H1 (cell line): ENCODE data around the gene ACVR2A. TPM values are rescaled to one million over a fixed set of nuclear protein-coding genes. Genes with fewer than 3 reads are reported as not detected.
A peak's percentile ranks its signal among the peaks of the same experiment; 100 is the strongest.

Experiments
- CTCF ChIA-PET: fragments of 300-600 bp; sonication (Branson Sonifier 250); formaldehyde crosslinking; loops from one replicate; lab custom pipeline; 2021; ENCODE audit not compliant: partially characterized antibody; lab: Charles Lee
- POLR2A ChIA-PET: fragments of 300-600 bp; sonication (Branson Sonifier 250); formaldehyde crosslinking; loops from one replicate; lab custom pipeline; 2021; ENCODE audit warnings: inconsistent platforms; ENCODE audit not compliant: partially characterized antibody; lab: Charles Lee
- DNase-seq, 2 experiments: peaks; one replicate each; pipeline versions ENCODE4 v3.0.0 to v3.0.0-alpha.2; 2010 to 2022; ENCODE audit warnings: low spot score in 2 of 2, low read depth in 1 of 2, mixed read lengths in 1 of 2
- FAIRE-seq: peaks from 2 replicates; lab custom pipeline; 2011; peaks lifted over from hg19 to GRCh38; lab: Jason Lieb, UNC
- H2AFZ ChIP-seq: 2 replicates; pipeline ENCODE4 v1.8.1; 2012; ENCODE audit warnings: low read length, inconsistent platforms
- H2AK5ac ChIP-seq: 2 replicates; pipeline ENCODE4 v1.6.1; 2013; ENCODE audit warnings: low read depth, low read length
- H2BK120ac ChIP-seq: replicated peaks from 2 replicates; pipeline ENCODE3; 2013; ENCODE audit warnings: low read depth, low read length, inconsistent platforms
- H2BK12ac ChIP-seq: 2 replicates; pipeline ENCODE4 v1.6.1; 2013; ENCODE audit warnings: low read depth, low read length
- H2BK15ac ChIP-seq: 2 replicates; pipeline ENCODE4 v1.6.1; 2013; ENCODE audit warnings: low read length
- H2BK20ac ChIP-seq: 2 replicates; pipeline ENCODE4 v1.6.1; 2013; ENCODE audit warnings: low read length
- H2BK5ac ChIP-seq: 2 replicates; pipeline ENCODE4 v1.6.1; 2013; ENCODE audit warnings: low read depth, low read length
- H3K14ac ChIP-seq: 2 replicates; pipeline ENCODE4 v1.6.1; 2013; ENCODE audit warnings: inconsistent platforms; ENCODE audit not compliant: insufficient read length
- H3K18ac ChIP-seq: 2 replicates; pipeline ENCODE4 v1.6.1; 2013; ENCODE audit warnings: low read length; ENCODE audit errors: extremely low read depth
- H3K23ac ChIP-seq: 2 replicates; pipeline ENCODE4 v1.6.1; 2013; ENCODE audit warnings: inconsistent platforms; ENCODE audit not compliant: insufficient read length
- H3K23me2 ChIP-seq: 2 replicates; pipeline ENCODE4 v1.6.1; 2013; ENCODE audit warnings: low read depth, low read length
- H3K27ac ChIP-seq: 2 replicates; pipeline ENCODE4 v1.6.1; 2011; ENCODE audit warnings: low read depth, low read length, inconsistent platforms
- H3K27me3 ChIP-seq, 4 experiments: replicated peaks in 1 of 4; 1 replicate in 1 of 4; 2 replicates in 3 of 4; pipeline versions ENCODE4 v1.6.1 to v1.8.1; 2011 to 2013; ENCODE audit warnings: low read length in 3 of 4, mild to moderate bottlenecking in 3 of 4, inconsistent platforms in 2 of 4, mixed read lengths in 2 of 4, moderate library complexity in 1 of 4; ENCODE audit not compliant: control insufficient read depth in 3 of 4, insufficient read depth in 3 of 4; ENCODE audit errors: extremely low read depth in 1 of 4
- H3K36me3 ChIP-seq, 4 experiments: 2 replicates each; pipeline versions ENCODE4 v1.6.1 to v1.8.1; 2011 to 2013; ENCODE audit warnings: mild to moderate bottlenecking in 4 of 4, low read length in 3 of 4, moderate library complexity in 2 of 4, control low read depth in 1 of 4, inconsistent platforms in 1 of 4; ENCODE audit not compliant: insufficient read depth in 4 of 4, control insufficient read depth in 2 of 4
- H3K4ac ChIP-seq: replicated peaks from 2 replicates; pipeline ENCODE3; 2013; ENCODE audit warnings: low read length, low read depth, mixed read lengths, inconsistent platforms; ENCODE audit not compliant: insufficient read length
- H3K4me1 ChIP-seq, 4 experiments: replicated peaks in 1 of 4; 1 replicate in 1 of 4; 2 replicates in 3 of 4; pipeline versions ENCODE4 v1.6.1 to v1.8.1; 2011 to 2013; ENCODE audit warnings: low read length in 3 of 4, inconsistent platforms in 2 of 4, mixed read lengths in 1 of 4; ENCODE audit not compliant: insufficient read depth in 4 of 4, control insufficient read depth in 3 of 4
- H3K4me2 ChIP-seq, 2 experiments: 2 replicates each; pipeline versions ENCODE4 v1.6.1 to v1.8.1; 2011 to 2013; ENCODE audit warnings: low read depth in 2 of 2, low read length in 2 of 2, control low read depth in 1 of 2, inconsistent platforms in 1 of 2, mild to moderate bottlenecking in 1 of 2; ENCODE audit not compliant: insufficient read depth in 1 of 2
- H3K4me3 ChIP-seq, 4 experiments: fragments of 200-600, 300-600 bp in 1 of 4; sonication (generic), shearing (Covaris generic), sonication (Bioruptor Twin) in 1 of 4; 2 replicates each; pipeline versions ENCODE4 v1.5.1 to v1.8.1; 2011 to 2016; ENCODE audit warnings: low read length in 4 of 4, low read depth in 3 of 4, control low read depth in 2 of 4, inconsistent platforms in 2 of 4, mild to moderate bottlenecking in 2 of 4, mixed read lengths in 1 of 4, moderate library complexity in 1 of 4; ENCODE audit not compliant: insufficient read depth in 2 of 4; ENCODE audit errors: extremely low read depth in 1 of 4
- H3K56ac ChIP-seq: replicated peaks from 2 replicates; pipeline ENCODE3; 2013; ENCODE audit warnings: low read depth, mild to moderate bottlenecking, mixed read lengths, low read length, inconsistent platforms; ENCODE audit not compliant: insufficient read length
- H3K79me1 ChIP-seq: 2 replicates; pipeline ENCODE4 v1.6.1; 2013; ENCODE audit warnings: low read depth, low read length, control low read depth
- H3K79me2 ChIP-seq, 2 experiments: 2 replicates each; pipeline versions ENCODE4 v1.6.1 to v1.8.1; 2012 to 2013; ENCODE audit warnings: low read length in 2 of 2, mild to moderate bottlenecking in 2 of 2, inconsistent platforms in 1 of 2; ENCODE audit not compliant: insufficient read depth in 2 of 2, control insufficient read depth in 1 of 2
- H3K9ac ChIP-seq, 4 experiments: replicated peaks in 1 of 4; 1 replicate in 1 of 4; 2 replicates in 3 of 4; pipeline versions ENCODE4 v1.6.1 to v1.8.1; 2011 to 2013; ENCODE audit warnings: low read depth in 3 of 4, low read length in 3 of 4, control low read depth in 2 of 4, mild to moderate bottlenecking in 2 of 4, moderate library complexity in 2 of 4, inconsistent platforms in 1 of 4; ENCODE audit errors: extremely low read depth in 1 of 4
- H3K9me3 ChIP-seq, 2 experiments: 2 replicates each; pipeline versions ENCODE4 v1.6.1 to v1.8.1; 2012 to 2013; ENCODE audit warnings: mild to moderate bottlenecking in 2 of 2, moderate library complexity in 2 of 2, control low read depth in 1 of 2, inconsistent platforms in 1 of 2, low read depth in 1 of 2, low read length in 1 of 2, mixed read lengths in 1 of 2; ENCODE audit not compliant: insufficient read depth in 2 of 2
- H4K20me1 ChIP-seq, 2 experiments: replicated peaks in 1 of 2; 2 replicates each; pipeline versions ENCODE3 to v1.8.1; 2011 to 2013; ENCODE audit warnings: inconsistent platforms in 2 of 2, low read length in 2 of 2, mild to moderate bottlenecking in 1 of 2; ENCODE audit not compliant: insufficient read depth in 2 of 2, control insufficient read depth in 1 of 2
- H4K5ac ChIP-seq: 2 replicates; pipeline ENCODE4 v1.6.1; 2013; ENCODE audit warnings: low read length, low read depth, mixed read lengths, inconsistent platforms; ENCODE audit not compliant: insufficient read length
- H4K8ac ChIP-seq: 2 replicates; pipeline ENCODE4 v1.8.0; 2013; ENCODE audit warnings: mild to moderate bottlenecking, moderate library complexity, low read length, inconsistent platforms; ENCODE audit not compliant: insufficient read depth; ENCODE audit errors: extremely low read depth
- H4K91ac ChIP-seq: replicated peaks from 2 replicates; pipeline ENCODE3; 2013; ENCODE audit warnings: low read length, mixed read lengths, inconsistent platforms; ENCODE audit not compliant: insufficient read length
- ASH2L ChIP-seq: fragments of 200-600, 300-600 bp; sonication (generic); IDR thresholded peaks from one replicate; pipeline ENCODE4 v1.7.1; 2017; ENCODE audit warnings: low read length
- BACH1 ChIP-seq: IDR thresholded peaks from 2 replicates; pipeline ENCODE4 v1.6.1; 2012; ENCODE audit warnings: low read length, improper control_type of control experiment
- CHD2 ChIP-seq: IDR thresholded peaks from 2 replicates; pipeline ENCODE4 v1.6.1; 2012; ENCODE audit warnings: low read length, improper control_type of control experiment
- CREB1 ChIP-seq: IDR thresholded peaks from 2 replicates; pipeline ENCODE4 v1.6.1; 2012; ENCODE audit warnings: inconsistent platforms
- CTBP2 ChIP-seq: IDR thresholded peaks from 2 replicates; pipeline ENCODE4 v1.7.0; 2011; ENCODE audit warnings: borderline replicate concordance, mild to moderate bottlenecking, moderate library complexity, mixed read lengths, low read length; ENCODE audit not compliant: insufficient read depth, insufficient read length
- EP300 ChIP-seq, 2 experiments: IDR thresholded peaks; 1 replicate in 1 of 2; 2 replicates in 1 of 2; pipeline ENCODE4 v1.6.1; 2011 to 2012; ENCODE audit warnings: low read depth in 2 of 2, low read length in 2 of 2, mild to moderate bottlenecking in 2 of 2, borderline replicate concordance in 1 of 2, inconsistent platforms in 1 of 2, moderate library complexity in 1 of 2
- FOSL1 ChIP-seq: IDR thresholded peaks from 2 replicates; pipeline ENCODE4 v1.6.1; 2011; ENCODE audit warnings: mild to moderate bottlenecking, low read depth, low read length, moderate library complexity; ENCODE audit not compliant: insufficient read depth
- KDM1A ChIP-seq: fragments of 200-600, 300-600 bp; sonication (generic); IDR thresholded peaks from 2 replicates; pipeline ENCODE4 v1.7.1; 2016; ENCODE audit warnings: mild to moderate bottlenecking, low read length, borderline replicate concordance
- KDM4A ChIP-seq: IDR thresholded peaks from one replicate; pipeline ENCODE4 v1.7.1; 2012; ENCODE audit warnings: low read depth, mild to moderate bottlenecking, moderate library complexity, low read length, inconsistent platforms; ENCODE audit not compliant: severe bottlenecking
- NANOG ChIP-seq: IDR thresholded peaks from 2 replicates; pipeline ENCODE4 v1.6.1; 2011; ENCODE audit warnings: low read length, low read depth, mild to moderate bottlenecking, inconsistent platforms; ENCODE audit not compliant: insufficient read depth, poor library complexity, severe bottlenecking
- POLR2A ChIP-seq, 2 experiments: IDR thresholded peaks; 1 replicate in 1 of 2; 2 replicates in 1 of 2; pipeline ENCODE4 v1.6.1; 2011; ENCODE audit warnings: low read depth in 2 of 2, low read length in 2 of 2, mild to moderate bottlenecking in 2 of 2; ENCODE audit errors: control extremely low read depth in 1 of 2
- SAP30 ChIP-seq: fragments of 300-600 bp; sonication (generic); IDR thresholded peaks from 2 replicates; pipeline ENCODE4 v1.7.1; 2012; ENCODE audit warnings: low read length, moderate library complexity, mild to moderate bottlenecking, inconsistent platforms; ENCODE audit not compliant: insufficient read depth, insufficient replicate concordance
- TCF12 ChIP-seq: IDR thresholded peaks from 2 replicates; pipeline ENCODE4 v1.6.1; 2011; ENCODE audit warnings: low read depth, mild to moderate bottlenecking, low read length
- WGBS, 2 experiments: shearing (Covaris generic) in 1 of 2; methylation state at CpG; one replicate each; pipeline versions ENCODE4 v1.1.6 to v1.1.7; 2013 to 2015; ENCODE audit warnings: low lambda C conversion rate in 2 of 2, mixed read lengths in 2 of 2, inconsistent platforms in 1 of 2, low coverage in 1 of 2, missing lambda C conversion rate in 1 of 2; ENCODE audit not compliant: insufficient replicate concordance in 2 of 2, insufficient coverage in 1 of 2, insufficient read length in 1 of 2; ENCODE audit errors: extremely low coverage in 1 of 2, missing lambda C conversion rate in 1 of 2; 5-methylcytosine and 5-hydroxymethylcytosine counted together
- polyA plus RNA-seq, 7 experiments: library from polyadenylated mRNA; depleted of rRNA in 3 of 7; stranded (reverse) in 5 of 7; unstranded in 2 of 7; fragments of >200 nt in 5 of 7; fragments of 200-250 nt in 2 of 7; gene quantifications; 1 replicate in 5 of 7; 2 replicates in 1 of 7; 4 replicates in 1 of 7; pipeline versions ENCODE4 v1.2.1 to v1.2.3, GENCODE V29; 2011 to 2013; ENCODE audit warnings: missing spikeins in 2 of 7, mixed read lengths in 2 of 7
- total RNA-seq: library from RNA; stranded (reverse); fragmentation: NEBNext Ultra II Directional; extraction: Animal tissue kit (Norgen Biotek cat#: 25700); gene quantifications from 2 replicates; pipeline ENCODE4 v1.2.1, GENCODE V29; 2021

ACVR2A gene
- total and polyA plus RNA-seq, 2 of the 8 experiments (the other 6 are each of a cell fraction or from before 2014, with no cell fraction given), result 3.4 to 18.1 TPM

- Histone ChIP-seq H3K9ac (no peak overlapping the region), H3K18ac (no peak overlapping the region), H2BK5ac (no peak overlapping the region), H2BK120ac (no peak overlapping the region), H2BK20ac (no peak overlapping the region), H4K20me1 (no peaks in the 10 kb centered on the region), H3K27me3 (no peaks in the 10 kb centered on the region), H2BK12ac (no peak overlapping the region), H3K23me2 (peaks cover 2% of the 10 kb centered on the region; the same call in 1 of the 2 replicates), H4K8ac (no peak overlapping the region), H2AFZ (no peak overlapping the region), H3K79me1 (peaks cover 3% of the 10 kb centered on the region; the same call in 1 of the 2 replicates), H3K4me1 (peaks cover 0 to 4% (median 2%) of the 10 kb centered on the region in 4 experiments; a peak in 2 of 7 replicates), H3K79me2 (peaks cover 0 to 99% of the 10 kb centered on the region in 2 experiments; a peak in 3 of 4 replicates), H4K91ac (no peak overlapping the region), H3K4me3 (no peak overlapping the region), H3K36me3 (no peaks in the 10 kb centered on the region), H3K27ac (no peak overlapping the region), H4K5ac (no peak overlapping the region), H3K4me2 (no peak overlapping the region), H3K23ac (no peak overlapping the region), H2AK5ac (no peak overlapping the region), H2BK15ac (no peak overlapping the region), H3K14ac (no peak overlapping the region), H3K9me3 (no peaks in the 10 kb centered on the region), H3K56ac (peak overlapping the region; percentile 52), H3K4ac (no peak overlapping the region)
- DNase-seq (no peak), FAIRE-seq (no peak)
- CTCF ChIA-PET, result interaction anchor here (0.6 kb wide), 1 partner anchor 681 kb away, joined by 3 read pairs; no protein-coding TSS in a partner anchor
- POLR2A ChIA-PET, result no interaction called here
- WGBS, 2 experiments, result 78 to 100% methylated on average over 1 to 2 of the region's 2 CpGs
- no peak for TF ChIP-seq CREB1
- no peak for TF ChIP-seq KDM1A
- no peak for TF ChIP-seq SAP30
- no peak for TF ChIP-seq TCF12
- no peak for TF ChIP-seq NANOG
- no peak for TF ChIP-seq ASH2L
- no peak for TF ChIP-seq KDM4A
- no peak for TF ChIP-seq BACH1
- no peak for TF ChIP-seq FOSL1
- no peak for TF ChIP-seq POLR2A (IDR thresholded peaks at IDR 0.05; ENCODE audit: control extremely low read depth in 1 of 2, low read depth in 2 of 2, low read length in 2 of 2)
- no peak for TF ChIP-seq EP300 (IDR thresholded peaks at IDR 0.05; ENCODE audit: borderline replicate concordance in 1 of 2, low read depth in 2 of 2, low read length in 2 of 2)
- TF ChIP-seq CHD2, result no peak
- TF ChIP-seq CTBP2, result no peak
Measured at GRCh38 chr2:147869934-147870333, 25.1 kb downstream of the ACVR2A start.
